K562 (cell line): ENCODE measurements around the gene WT1. TPM values are rescaled to one million over a fixed set of nuclear protein-coding genes. Genes with fewer than 3 reads are reported as not detected.

Experiments
- ATF3 ChIP-seq, 2 experiments: fragments of 450-650 bp in 1 of 2; sonication (generic) in 1 of 2; formaldehyde crosslinking in 1 of 2; IDR thresholded peaks in 1 of 2; conservative IDR thresholded peaks in 1 of 2; 2 replicates each; pipeline versions ENCODE4 v1.6.1 to v1.8.1; 2016 to 2023; ENCODE audit warnings: mild to moderate bottlenecking in 2 of 2, moderate library complexity in 2 of 2, inconsistent platforms in 1 of 2, missing genetic modification reagents in 1 of 2
- BRF1 ChIP-seq: IDR thresholded peaks from 3 replicates; pipeline ENCODE4 v1.6.1; 2011; ENCODE audit warnings: borderline replicate concordance, mild to moderate bottlenecking; ENCODE audit not compliant: insufficient read length; ENCODE audit errors: extremely low read depth
- CAMTA2 ChIP-seq: fragments of 250-450 bp; sonication (Bioruptor Pico); conservative IDR thresholded peaks from 2 replicates; pipeline ENCODE4 v1.5.1; 2022
- CBX8 ChIP-seq: fragments of 200-600 bp; sonication (generic); IDR thresholded peaks from 2 replicates; pipeline ENCODE4 v1.6.1; 2012; ENCODE audit warnings: borderline replicate concordance, mixed run types, low read depth, mild to moderate bottlenecking, moderate library complexity, mixed read lengths, low read length, control low read depth, inconsistent platforms; ENCODE audit not compliant: poor library complexity, severe bottlenecking; ENCODE audit errors: extremely low read depth
- E2F6 ChIP-seq, 2 experiments: IDR thresholded peaks; 2 replicates each; pipeline ENCODE4 v1.6.1; 2011; ENCODE audit warnings: borderline replicate concordance in 1 of 2, control low read depth in 1 of 2, low read depth in 1 of 2, low read length in 1 of 2, mild to moderate bottlenecking in 1 of 2, mixed read lengths in 1 of 2, moderate library complexity in 1 of 2; ENCODE audit not compliant: insufficient read depth in 1 of 2, insufficient read length in 1 of 2, poor library complexity in 1 of 2, severe bottlenecking in 1 of 2; ENCODE audit errors: extremely low read depth in 1 of 2
- GTF2E2 ChIP-seq: fragments of 200-800 bp; sonication (Bioruptor generic); IDR thresholded peaks from 2 replicates; pipeline ENCODE4 v1.6.1; 2016; ENCODE audit warnings: missing genetic modification characterization, missing compliant biosample characterization
- NFXL1 ChIP-seq: fragments of 450-650 bp; formaldehyde crosslinking; IDR thresholded peaks from 2 replicates; pipeline ENCODE4 v1.4.0; 2021; ENCODE audit warnings: mild to moderate bottlenecking
- PCBP1 ChIP-seq: fragments of 200-400 bp; formaldehyde crosslinking; IDR thresholded peaks from 2 replicates; pipeline ENCODE4 v1.6.1; 2018; ENCODE audit warnings: mild to moderate bottlenecking, low read depth, low read length; ENCODE audit not compliant: poor library complexity, severe bottlenecking
- PHB ChIP-seq: fragments of 250-450 bp; sonication (Bioruptor Pico); IDR thresholded peaks from 2 replicates; pipeline ENCODE4 v1.5.0; 2021
- POLR2H ChIP-seq: IDR thresholded peaks from 2 replicates; pipeline ENCODE4 v1.6.1; 2016; ENCODE audit warnings: missing genetic modification characterization, low read depth, mild to moderate bottlenecking, control low read depth, missing compliant biosample characterization, moderate library complexity
- RUNX1 ChIP-seq: sonication (generic); IDR thresholded peaks from 2 replicates; pipeline ENCODE4 v1.6.1; 2016; ENCODE audit warnings: antibody characterized with exemption, low read depth
- SNRNP70 ChIP-seq: fragments of 200-400 bp; formaldehyde crosslinking; optimal IDR thresholded peaks from 2 replicates; pipeline ENCODE3; 2017; ENCODE audit warnings: low read depth, low read length
- U2AF1 ChIP-seq: fragments of 200-400 bp; formaldehyde crosslinking; optimal IDR thresholded peaks from 2 replicates; pipeline ENCODE3; 2017; ENCODE audit warnings: mild to moderate bottlenecking, low read depth, low read length, moderate library complexity
- ZBTB43 ChIP-seq: sonication (generic); formaldehyde crosslinking; IDR thresholded peaks from 2 replicates; pipeline ENCODE4 v1.8.0; 2023; ENCODE audit warnings: mild to moderate bottlenecking, missing genetic modification reagents
- ZNF121 ChIP-seq: sonication (generic); formaldehyde crosslinking; conservative IDR thresholded peaks from 2 replicates; pipeline ENCODE4 v1.8.0; 2022; ENCODE audit warnings: missing genetic modification reagents
- ZNF175 ChIP-seq: fragments of 200-800 bp; sonication (Bioruptor generic); IDR thresholded peaks from 2 replicates; pipeline ENCODE4 v1.6.1; 2016; ENCODE audit warnings: low read depth, mild to moderate bottlenecking, missing genetic modification characterization, missing compliant biosample characterization
- ZNF324 ChIP-seq: fragments of 250-450 bp; sonication (Bioruptor Pico); IDR thresholded peaks from 2 replicates; pipeline ENCODE4 v1.4.0; 2020; ENCODE audit warnings: mild to moderate bottlenecking
- ZNF518B ChIP-seq: fragments of 250-450 bp; sonication (Bioruptor Pico); IDR thresholded peaks from 2 replicates; pipeline ENCODE4 v1.5.0; 2021; ENCODE audit warnings: mild to moderate bottlenecking, moderate library complexity
- ZNF668 ChIP-seq: fragments of 250-450 bp; sonication (Bioruptor Pico); IDR thresholded peaks from 2 replicates; pipeline ENCODE4 v1.8.0; 2022; ENCODE audit warnings: mild to moderate bottlenecking, inconsistent platforms
- polyA plus RNA-seq, 8 experiments: library from polyadenylated mRNA; depleted of rRNA in 4 of 8; stranded (reverse) in 5 of 8; unstranded in 3 of 8; fragments of >200 nt; fragmentation: Nextera tagmentation in 2 of 8; fragmentation: Illumina TruSeq in 1 of 8; extraction: Ambion mirVana in 2 of 8; extraction: Trizol in 1 of 8; gene quantifications; 2 replicates each; pipeline versions ENCODE4 v1.2.1 to v1.2.3, GENCODE V29; 2011 to 2014; ENCODE audit warnings: inconsistent platforms in 1 of 8, missing spikeins in 1 of 8
- total RNA-seq, 7 experiments: library from RNA; depleted of rRNA in 6 of 7; stranded (reverse); fragments of >200 nt in 6 of 7; fragmentation: Illumina TruSeq in 2 of 7; extraction: Trizol in 2 of 7; gene quantifications; 2 replicates each; pipeline versions ENCODE4 v1.2.1 to v1.2.3, GENCODE V29; 2011 to 2021; ENCODE audit warnings: low replicate concordance in 1 of 7

Gene WT1
- total and polyA plus RNA-seq, 9 of the 15 experiments (the other 6 are each of a cell fraction or from before 2014, with no cell fraction given): 7.1 to 33.8 (median 19.4) TPM

- TF ChIP-seq PCBP1 (no peak), NFXL1 (CRISPR knock-in tag) (no peak), GTF2E2 (tag) (0 out of 2 replicates have a peak, but pooled peaks have one; percentile 29), BRF1 (no peak), SNRNP70 (no peak), E2F6 (IDR thresholded peaks at IDR 0.05; ENCODE audit: borderline replicate concordance in 1 of 2, extremely low read depth in 1 of 2, insufficient read depth in 1 of 2, insufficient read length in 1 of 2, low read depth in 1 of 2, low read length in 1 of 2, poor library complexity in 1 of 2, severe bottlenecking in 1 of 2) (peak in 1 of 2 experiments; percentile 35), ATF3 (IDR thresholded peaks at IDR 0.05) (no peak), ATF3 (CRISPR knock-in tag; conservative IDR thresholded peaks at IDR 0.05) (no peak), ZNF518B (CRISPR knock-in tag) (no peak), ZNF121 (CRISPR knock-in tag) (no peak), POLR2H (no peak), RUNX1 (no peak), U2AF1 (no peak), ZBTB43 (CRISPR knock-in tag) (no peak), CBX8 (no peak), ZNF668 (CRISPR knock-in tag) (no peak), ZNF324 (CRISPR knock-in tag) (no peak), PHB (CRISPR knock-in tag) (no peak), ZNF175 (CRISPR knock-in tag) (no peak), CAMTA2 (CRISPR knock-in tag) (no peak)
Measured at GRCh38 chr11:32433101-32433913, 2.0 kb downstream of the WT1 start (continued).
